NK-92 (cell line): ENCODE measurements around the gene LEF1.
"Not testable (repeated sequence)": the region's sequence is repeated elsewhere in the genome, so short reads cannot be mapped to it uniquely, and the experiment has no call there.

ENCODE experiments used
- DNase-seq: peaks from one replicate; lab custom pipeline; 2025; ENCODE audit not compliant: unreplicated experiment; lab: John Stamatoyannopoulos, UW

The LEF1 gene

DNA sequence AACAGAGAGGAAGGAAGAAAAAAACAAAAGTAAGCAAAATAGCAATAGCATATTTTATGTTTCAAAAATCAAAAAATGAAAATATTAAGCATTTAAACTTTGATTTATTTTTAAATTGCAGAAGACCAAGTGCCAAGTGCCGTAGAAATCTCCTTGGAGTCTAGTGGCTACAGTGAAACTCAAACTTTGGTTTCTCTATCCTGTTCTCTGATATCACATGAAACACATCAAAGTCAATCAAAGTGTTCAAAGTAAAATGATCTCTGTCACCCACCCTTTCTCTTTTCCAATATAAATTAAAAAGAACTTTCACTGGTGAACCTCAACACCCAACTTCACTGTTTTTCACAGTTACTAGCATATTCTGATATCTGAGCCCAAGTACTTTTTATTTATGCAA lies 98.0 kb downstream of the LEF1 start:
- no peak for DNase-seq

DNA sequence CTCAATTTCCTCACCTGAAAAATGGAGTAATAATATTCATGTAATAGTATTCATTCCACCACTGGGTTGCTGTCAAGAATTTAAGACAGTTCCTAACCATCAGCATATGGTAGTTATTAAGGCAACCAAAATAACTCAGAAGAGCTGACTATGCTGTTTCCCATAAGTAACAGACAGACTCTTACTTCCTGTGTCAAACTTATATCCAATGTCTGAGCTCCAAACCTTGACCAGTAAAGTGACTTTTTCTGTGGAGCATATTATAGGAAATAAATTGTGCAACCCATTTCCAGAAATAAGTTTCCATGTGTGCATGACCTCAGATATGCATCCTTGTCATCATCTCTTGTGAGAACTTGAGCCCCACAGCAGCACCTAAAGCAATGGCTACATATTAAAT lies 100.3 kb downstream of the LEF1 start:
- DNase-seq: no peak

DNA sequence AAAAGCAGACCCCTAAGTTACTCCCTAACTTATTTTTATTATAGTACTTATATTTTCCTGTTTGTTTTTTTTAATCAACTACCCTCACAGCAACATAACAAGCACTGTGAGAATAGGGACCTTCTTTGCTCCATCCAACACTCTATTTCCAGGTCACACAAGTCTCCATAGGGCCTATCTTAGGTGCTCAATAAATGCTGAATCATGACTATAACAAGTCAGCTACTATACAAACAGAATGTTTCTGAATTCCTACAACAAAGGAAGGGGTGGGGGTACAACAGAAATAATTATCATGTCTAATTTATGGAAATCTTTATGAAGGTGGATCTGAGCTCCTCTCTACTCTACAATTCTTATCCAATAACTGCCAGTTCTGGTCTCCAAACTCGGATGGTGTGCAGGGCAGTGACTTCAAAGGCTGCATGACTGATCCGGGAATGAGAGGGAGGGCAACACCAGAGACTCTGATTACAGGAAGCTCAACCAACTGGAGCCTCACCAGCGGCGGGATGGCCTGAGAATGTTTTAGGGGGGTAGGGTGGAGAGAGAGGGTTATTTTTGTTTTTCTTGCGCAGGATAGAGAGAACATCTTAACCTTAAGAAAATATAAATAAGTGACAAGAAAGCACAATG lies 107.9 kb downstream of the LEF1 start:
- DNase-seq: no peak

DNA sequence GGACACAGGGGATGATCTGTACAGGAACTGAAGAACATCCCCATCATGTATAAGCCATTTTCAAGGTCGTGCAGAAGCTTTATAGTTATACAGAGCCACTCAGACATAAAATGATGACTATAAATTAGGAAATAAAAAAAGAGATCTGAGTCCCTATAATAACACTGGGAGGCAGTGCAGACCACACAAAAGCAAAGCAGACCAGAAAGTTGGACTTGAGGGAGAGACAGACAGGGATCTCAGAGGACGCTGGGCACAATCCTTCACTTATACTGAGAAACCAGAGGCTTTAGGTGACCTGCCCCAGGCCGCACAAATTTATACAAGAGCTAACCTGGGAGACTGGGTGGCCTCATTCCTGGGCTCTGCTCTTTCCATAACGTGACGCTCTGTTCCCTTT lies 108.6 kb downstream of the LEF1 start:
- DNase-seq: no peak

DNA sequence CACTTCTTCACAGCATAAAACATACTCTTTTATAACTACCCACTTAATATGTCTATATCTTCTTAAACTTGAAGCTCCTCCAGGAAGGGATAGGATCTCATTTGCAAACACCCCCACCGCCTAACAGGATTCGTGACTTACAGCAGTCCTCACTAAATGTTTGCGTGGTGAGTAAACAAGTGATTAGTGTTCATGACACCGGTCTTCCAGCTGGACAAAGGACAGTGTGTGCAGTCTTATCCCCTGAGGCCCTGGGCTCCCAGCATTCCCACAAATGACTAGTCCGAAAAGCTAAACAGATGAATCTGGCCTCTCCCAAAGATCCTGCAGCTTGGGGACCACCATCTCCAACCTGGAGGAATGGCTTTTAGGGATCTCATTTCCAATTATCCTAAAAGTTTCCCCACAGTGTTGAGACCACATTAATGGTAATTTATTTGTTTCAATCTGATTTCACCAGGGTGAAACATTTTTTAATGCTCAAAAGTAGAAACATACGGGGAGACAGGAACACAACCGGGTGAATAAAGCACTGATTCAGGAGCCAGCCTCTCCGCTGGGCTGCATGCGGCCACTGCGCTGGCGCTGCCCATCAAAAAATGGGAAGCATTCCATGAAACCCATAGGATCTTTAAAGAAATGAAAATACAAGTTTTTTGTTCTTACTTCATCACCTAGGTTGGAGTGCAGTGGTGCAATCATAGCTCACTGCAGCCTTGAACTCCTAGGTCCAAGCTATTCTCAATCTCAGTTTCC lies 109.9 kb downstream of the LEF1 start:
- DNase-seq: no peak

DNA sequence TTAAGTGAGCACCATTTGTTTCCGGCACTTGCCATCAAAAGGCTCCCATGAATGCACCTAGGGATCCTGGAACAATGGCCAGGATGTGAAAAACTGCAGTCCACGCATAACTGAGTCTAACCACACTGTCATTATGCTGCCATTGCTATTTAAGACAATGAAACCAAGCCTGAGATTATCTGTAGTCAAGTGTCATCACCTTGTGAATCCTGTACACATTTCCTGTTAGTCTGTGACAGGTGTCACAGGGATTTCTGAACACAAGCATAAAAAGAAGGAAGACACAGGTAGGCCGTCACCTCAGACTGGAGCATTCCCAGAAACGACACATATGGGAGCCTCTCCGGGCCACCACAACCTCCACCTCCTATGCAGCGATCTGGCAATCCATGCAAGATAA lies 112.3 kb downstream of the LEF1 start:
- no peak for DNase-seq

DNA sequence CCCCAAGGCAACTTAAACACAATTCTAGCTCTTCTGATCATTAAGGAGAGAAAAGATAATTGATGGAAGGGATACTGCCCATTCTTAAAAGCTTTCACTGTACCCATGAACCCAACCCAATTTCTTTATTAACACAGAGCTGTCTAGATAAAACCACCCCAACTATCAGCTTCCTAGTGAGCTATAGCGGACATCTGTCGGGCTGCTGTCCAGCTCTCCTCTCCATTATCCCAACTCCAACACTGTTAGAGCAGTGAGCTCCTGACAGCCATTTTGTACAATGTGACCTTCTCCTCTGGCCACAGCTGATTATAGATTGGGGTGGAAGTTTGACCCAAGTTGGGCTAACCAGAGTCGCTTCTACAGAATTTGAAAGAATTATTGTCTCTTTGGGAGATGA lies 112.9 kb downstream of the LEF1 start:
- no peak for DNase-seq

DNA sequence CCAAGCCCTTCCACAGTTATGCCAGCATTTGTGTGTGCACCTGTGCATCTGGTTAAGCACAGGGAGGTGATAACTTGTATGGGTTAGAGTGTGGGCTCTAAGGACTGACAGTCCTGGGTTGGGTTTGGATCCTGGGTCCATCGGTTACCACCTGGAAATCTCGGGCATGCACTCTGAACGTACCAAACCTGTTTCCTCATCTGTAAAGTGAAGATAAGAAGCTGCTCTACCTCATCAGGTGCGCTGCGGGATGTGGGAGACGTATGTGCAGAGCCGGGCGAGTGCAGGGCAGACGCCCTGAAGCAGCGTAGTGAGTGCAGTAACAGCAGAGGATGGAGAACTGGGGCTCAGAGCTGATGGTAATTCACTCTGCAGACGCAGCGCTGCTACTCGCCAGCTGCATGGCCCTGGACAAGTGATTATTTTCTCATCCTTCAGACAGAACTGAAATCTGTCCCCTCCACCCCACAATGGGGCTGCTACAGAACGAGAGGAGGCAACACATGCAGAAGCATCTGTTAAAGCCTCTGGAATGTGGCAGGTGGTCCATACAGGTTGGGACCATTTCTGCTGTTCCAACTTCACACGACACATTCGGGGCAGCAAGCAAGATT lies 114.6 kb downstream of the LEF1 start:
- DNase-seq: no peak

DNA sequence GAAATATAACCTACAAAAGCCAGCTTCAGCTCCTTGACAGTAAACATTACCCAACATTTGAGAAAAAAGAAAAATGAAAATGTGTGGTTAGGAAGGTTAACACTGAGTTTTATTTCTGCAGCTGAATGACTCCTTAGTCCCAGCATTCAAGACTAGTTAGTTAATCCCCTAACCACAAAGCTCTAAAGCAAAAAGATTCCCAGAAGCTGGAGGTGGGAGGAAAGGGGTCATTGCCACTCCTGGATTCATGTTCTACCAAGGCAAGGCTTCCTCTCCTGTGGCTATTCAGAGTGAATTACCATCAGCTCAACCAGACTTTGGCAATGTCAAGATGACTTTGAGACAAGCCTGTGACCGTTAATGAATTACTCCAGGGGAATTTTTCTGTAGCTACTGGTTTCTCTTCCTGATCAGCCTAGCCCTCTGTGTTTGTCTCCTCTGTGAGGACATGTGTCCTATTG lies 115.5 kb downstream of the LEF1 start:
- no peak for DNase-seq

DNA sequence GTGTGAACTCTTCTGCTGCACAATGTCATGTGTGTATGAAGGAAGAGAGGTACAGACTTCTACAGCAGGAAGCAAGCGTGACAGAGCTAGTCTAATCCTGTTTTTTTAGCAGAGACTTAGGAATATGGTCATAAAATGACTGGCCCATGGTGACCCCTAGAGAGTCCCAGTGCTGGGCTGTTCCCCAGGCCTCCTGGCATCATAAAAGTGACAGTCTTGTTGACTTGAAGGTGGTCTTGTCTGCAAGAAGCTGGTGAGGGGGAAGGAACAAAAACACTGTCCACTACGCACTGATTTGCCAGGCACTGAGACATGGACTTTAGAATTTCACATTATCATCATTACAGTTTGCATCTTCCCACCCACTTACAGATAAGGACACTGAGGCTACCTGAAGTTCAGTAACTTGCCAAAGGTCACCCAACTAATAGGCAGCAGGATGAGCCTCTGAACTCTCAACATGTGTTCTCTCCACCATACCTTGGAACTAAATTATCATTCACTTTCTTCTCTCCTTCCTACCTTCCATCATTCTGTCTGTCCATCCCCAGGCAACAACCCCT lies 116.1 kb downstream of the LEF1 start:
- no peak for DNase-seq

DNA sequence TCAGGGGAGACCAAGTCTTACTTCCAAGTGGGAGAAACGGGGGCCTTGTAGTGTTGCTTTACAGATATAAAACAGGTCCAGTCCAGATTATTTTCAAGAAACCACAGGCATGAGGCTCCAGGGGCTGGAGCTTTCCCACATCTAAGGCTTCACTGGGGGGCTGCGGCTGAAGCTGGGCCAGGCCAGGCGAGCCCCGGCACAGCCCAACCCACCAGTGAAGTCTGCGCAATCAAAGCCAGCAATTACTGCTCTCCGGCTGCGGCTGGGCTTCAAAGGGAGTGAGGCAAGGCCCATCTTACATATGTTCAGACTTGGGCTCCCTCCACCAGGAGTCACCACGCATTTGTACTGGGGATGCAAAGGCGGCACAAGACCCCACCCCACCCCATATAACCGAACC lies 117.4 kb downstream of the LEF1 start:
- no peak for DNase-seq

DNA sequence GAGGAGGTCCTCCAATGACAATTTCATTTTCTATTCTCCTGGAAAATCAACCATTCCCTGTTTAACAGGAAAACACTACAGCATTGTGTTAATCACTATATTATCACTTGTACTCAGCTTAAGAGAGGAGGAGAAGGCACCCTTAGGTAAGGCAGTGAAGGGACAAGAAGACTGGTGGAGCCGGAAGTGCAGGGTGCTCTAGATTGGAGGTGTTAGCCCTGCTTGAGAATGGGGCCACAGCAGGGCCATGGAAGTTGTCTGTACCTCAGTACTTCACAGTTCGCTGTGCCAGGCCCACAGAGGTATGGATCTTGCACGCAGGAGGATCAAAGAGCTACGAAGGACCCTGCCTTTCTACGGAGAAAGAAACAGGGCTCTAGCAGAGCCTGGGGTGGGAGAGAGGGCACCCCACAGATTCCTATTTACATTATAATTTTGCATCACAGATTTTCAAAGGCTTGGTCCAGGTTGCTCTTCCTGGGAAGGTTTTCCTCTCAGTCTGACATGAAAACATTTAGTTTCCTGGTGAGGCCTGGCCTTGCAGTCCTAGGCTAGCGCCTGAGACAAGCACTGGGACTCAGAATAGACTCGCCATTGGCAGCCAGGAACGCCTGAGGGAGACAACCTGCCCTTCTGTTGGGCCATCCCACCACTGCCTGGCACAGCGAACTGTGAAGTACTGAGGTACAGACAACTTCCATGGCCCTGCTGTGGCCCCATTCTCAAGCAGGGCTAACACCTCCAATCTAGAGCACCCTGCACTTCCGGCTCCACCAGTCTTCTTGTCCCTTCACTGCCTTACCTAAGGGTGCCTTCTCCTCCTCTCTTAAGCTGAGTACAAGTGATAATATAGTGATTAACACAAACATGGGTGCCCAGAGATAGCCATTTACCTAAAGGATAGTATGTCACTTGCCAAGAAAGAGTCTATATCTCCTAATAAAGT lies 118.3 kb downstream of the LEF1 start:
- DNase-seq: not testable (repeated sequence)

DNA sequence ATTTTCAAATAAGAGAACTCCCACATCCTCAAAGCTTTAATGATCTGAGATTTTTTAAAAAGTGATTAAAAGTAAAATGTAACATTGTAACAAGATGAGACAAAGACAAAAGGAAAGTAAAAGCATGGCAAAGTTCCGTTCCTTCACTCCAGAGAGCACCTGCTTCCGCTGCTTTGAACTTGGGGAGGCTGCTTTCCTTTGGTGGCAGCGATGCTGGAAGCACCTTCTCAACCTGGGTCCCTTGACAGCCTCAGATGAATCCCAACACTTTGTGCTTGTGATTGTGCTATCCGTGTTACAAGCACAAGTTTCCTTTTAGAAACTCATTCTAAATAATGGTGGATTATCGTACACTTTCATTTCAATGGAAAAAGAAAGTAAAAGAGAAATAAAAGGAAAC lies 119.3 kb downstream of the LEF1 start:
- DNase-seq: no peak

DNA sequence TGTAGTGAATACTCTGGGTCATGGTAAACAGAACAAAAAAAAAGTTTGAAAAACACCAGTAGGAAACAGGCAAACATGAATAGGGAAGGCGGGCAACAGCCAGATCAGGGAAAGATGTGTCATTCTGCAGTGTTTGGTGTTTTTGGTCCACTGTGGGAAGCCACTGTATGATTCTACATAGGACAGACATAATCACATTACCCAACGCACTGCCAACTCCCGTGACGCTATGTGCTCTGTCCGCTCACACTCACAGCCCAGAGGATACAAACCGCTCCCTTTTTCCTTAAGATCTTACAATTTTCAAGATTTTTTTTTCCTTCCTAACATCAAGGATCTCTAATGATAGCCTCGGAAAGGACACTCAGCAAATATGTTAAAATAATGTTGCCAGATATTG lies 119.7 kb downstream of the LEF1 start:
- DNase-seq: no peak

DNA sequence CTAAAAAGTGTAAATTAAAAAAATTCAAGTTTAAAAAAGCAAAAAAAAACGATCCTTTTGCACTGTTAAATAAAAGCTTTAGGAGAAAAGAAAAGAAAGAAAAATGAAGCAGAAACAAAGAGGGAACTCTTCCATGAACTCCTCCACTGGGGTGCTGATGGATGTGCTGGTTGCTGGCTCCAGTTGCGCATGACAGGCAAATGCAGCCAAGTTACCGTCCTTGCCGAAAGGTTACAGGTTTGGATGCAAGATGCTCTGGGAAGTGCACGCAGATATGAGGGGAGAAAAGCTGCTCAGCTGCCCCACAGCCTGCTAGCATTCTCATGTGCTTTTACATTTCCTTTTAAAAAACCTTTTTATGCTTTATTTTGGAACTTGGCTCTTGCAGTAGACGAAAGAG lies 120.6 kb downstream of the LEF1 start:
- no peak for DNase-seq

DNA sequence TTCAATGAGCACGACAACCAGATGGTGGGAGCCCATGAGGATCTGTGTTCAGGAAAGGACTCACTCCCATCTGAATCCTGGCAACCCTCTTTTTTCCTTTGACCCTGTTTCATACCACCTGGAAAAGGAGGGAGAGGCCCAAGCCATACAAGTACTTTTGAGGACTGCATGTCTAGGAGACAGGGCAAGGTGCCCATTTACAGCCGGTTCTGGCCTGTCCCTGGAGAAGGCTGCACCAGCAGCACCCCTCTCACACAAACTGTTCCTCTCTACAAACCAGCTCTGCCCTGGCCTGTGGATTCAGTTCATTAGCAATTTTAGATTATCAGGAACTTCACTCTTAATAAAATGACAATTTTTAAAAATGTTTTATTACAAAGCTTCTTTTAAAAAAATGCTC lies 121.5 kb downstream of the LEF1 start:
- DNase-seq: no peak

DNA sequence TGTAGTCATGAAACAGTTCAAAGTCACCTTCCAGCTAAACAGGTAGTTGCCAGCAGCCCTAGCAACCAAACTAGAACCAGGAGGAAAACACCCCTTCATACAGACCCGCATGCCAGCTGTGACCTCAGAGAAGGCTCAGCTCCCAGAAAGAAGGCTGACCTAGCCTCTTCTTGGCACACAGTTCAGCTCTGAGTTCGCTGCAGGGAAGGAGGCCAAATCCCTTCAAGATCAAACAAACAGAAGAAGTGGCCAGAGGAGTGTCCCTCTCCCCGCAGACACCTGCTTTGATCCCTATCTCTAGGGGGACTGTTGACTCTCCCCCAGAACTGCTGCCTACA lies 123.1 kb downstream of the LEF1 start:
- DNase-seq: no peak

DNA sequence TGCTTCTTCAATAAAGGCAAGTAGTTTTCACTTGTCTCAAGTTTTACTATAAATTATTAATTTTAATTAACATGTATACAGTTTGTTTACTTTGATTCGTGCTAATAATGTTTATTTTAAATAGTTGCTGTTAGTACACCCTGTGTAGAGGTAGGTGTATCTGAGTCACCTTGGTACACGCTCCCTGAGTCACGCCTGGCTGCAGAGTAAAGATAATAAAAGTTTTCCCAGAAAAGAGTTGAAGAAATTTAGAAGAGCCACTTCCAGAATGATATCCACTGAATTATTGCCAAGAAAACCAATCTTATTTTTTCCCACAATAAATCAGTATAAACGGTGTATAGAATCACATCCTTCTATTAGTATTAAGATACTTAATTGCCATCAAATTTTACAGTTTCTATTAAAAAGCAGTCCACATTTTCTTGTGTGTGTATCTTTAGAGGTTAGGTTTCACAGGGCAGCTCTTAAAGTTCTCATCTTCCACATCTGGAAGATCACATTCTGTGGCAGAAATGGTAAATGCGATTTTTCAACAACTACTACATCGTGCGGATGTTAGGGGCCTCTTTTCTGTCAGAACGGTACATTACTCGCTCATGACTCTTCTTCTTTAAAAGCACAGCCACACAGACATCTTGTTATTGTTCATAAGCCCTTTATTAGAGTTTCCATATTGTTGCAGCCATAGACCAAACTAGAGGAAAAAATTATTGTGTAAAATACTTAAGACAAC lies 123.6 kb downstream of the LEF1 start:
- no peak for DNase-seq

DNA sequence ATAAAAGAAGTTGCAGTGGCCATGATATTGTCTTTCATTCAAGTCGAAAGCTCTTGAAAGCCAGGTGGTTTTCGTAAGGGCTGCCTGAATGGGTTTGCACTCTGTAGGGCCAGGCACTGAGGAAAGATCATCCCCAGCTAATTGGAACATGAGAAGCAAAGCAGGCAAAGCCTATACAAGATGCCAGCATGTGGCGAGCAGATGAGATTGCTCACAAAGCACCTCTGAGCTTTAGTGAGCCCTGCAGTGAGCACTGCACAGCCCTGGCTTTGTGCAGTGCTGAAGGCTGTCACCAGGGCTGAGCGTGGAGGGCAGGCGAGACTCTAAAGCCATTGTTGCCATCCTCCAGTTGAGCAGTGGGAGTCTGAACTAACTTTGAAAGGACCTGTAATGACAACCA lies 125.2 kb downstream of the LEF1 start:
- no peak for DNase-seq

DNA sequence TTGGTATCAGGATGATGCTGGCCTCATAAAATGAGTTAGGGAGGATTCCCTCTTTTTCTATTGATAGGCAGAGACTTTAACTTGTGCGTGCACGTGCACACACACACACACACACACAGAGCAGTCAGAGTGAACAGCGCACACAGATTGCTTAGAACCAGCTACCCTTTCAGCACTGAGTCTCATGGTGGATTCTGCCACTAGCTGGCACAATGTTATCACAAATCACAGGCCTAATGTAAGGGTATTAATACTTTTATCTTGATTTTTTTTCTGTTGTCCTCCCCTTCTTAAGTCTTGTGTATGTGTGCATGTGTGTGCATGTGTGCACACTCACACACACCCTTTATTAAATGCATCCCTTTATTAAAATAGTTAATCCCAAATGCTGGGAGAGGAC lies 125.8 kb downstream of the LEF1 start:
- DNase-seq: no peak
